ENCODE data around the gene CLEC4D.
"Not testable (repeated sequence)": the region's sequence is repeated elsewhere in the genome, so short reads cannot be mapped to it uniquely, and the experiment has no call there.

The CLEC4D gene

DNA sequence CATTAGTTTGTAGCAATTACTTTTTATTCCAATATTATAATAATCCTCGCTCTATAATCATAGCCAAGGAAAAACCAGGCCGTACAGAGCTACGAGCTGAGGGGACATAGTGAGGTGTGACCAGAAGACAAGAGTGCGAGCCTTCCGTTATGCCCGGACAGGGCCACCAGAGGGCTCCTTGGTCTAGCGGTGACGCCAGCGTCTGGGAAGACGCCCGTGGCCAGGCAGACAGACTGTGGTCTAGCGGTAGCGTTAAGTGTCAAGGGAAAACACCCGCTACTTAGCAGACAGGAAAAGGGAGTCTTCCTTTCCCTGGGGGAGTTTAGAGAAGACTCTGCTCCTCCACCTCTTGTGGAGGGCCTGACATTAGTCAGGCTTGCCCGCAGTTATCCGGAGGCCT is 24.5 kb downstream of the CLEC4D start:
- not testable (repeated sequence) for DNase-seq

DNA sequence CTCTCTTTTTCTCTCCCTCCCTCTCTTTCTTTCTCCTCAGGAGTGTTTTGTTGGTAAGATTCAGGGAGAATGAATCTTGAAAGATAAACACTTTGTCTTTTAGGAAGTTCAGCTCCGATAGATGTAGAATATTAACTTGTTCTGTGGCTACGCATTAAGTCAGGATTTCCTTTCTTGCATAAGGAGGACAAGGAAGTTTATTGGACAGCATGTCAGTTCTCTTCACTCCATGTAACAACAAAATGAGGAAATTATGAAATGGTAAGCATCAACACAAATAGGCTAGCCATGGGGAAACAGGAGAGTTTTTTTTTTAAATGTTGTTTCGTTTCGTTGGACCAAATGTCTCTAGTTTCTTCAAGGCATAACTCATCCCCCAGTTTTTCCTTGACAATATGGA is 27.5 kb downstream of the CLEC4D start, which contains the start of gene CLEC4E:
Gene CLEC4E (minus strand): TSS at position 75 of the 400 bp plus-strand sequence. CDS start 108 bp downstream, outside the sequence.
- DNase-seq, result not testable (repeated sequence)

DNA sequence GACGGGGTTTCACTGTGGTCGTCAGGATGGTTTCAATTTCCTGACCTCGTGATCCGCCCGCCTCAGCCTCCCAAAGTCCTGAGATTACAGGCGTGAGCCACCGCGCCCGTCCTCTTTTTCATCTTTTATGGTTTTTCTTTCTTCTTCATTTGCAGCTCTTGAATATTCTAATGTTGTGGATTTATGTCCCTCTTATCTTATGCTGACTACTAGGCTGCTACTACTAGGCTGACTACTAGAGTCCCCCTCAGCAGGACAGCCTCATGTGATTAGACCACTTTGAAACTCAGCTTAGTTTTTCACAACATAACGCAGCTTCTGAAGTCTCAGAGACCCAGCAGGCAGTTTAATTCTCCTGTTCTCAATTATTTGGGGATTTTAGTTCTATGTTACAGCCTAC is 28.3 kb downstream of the CLEC4D start:
- no peak for DNase-seq

DNA sequence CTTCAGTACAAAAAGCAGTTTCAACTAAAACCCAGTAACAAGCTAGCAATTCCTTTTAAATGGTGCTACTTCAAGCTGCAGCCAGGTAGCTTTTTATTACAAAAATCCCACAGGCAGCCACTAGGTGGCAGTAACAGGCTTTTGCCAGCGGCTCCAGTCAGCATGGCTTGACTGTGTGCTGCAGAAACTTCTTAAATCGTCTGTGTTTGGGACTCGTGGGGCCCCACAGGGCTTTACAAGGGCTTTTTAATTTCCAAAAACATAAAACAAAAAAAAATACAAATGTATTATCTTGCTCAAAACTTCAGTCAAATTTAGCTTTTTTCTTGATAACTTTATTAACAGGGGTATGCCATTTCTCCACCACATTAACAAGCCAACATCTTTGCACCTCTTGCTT is 31.0 kb downstream of the CLEC4D start:
- no peak for DNase-seq

DNA sequence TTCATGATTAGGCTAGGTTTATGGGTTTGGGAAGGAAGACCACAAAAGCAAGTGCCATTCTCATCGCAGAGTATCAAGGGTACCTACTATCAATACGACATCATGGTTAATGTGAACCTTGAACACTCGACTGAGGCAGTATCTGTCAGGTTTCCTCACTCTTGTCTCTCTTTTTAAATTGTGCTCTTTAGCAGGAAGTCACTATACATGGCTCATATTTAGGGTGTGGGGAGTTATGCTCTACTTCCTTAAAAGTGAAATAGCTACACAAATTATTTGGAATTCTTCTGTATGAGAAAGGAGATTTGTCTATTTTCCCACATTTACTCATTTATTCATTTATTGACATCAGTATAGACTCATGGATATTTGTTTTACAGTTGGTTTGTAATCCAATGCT is 33.3 kb downstream of the CLEC4D start:
- DNase-seq, result no peak

DNA sequence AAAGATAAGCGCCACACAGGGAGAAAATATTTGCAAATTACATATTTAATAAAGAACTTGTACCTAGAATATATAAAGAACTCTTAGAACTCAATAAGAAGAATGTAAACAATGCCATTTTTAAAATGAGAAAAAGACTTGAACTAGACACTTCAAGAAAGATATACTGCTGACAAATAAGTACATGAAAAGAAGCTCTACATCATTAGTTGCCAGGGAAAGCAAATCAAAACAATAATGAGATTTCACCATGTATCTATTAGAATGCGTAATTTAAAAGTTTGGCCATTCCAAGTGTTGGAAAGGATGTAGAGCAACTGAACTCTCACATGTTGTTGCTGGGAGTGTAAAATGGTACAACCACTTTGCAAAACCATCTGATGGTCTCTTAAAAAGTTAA is 34.3 kb downstream of the CLEC4D start:
- DNase-seq, result no peak

DNA sequence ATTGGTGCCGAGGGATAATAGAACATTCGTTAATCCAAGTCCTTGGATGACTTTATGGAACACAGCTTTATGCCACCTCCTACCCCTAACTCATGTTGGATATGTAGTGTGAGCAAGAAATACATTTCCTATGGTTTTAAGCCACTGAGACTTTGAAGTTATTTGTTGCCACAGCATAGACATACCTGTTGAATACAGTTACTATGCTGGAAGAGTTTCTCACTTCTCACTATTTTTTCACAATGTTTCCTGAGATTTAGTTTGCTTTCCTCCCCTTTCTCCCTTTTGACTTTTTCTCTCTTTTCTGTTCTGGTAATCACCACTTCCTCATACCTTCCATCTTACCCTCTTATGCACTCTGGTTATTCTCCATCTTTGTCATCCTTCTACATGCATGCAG is 34.9 kb downstream of the CLEC4D start:
- no peak for DNase-seq

DNA sequence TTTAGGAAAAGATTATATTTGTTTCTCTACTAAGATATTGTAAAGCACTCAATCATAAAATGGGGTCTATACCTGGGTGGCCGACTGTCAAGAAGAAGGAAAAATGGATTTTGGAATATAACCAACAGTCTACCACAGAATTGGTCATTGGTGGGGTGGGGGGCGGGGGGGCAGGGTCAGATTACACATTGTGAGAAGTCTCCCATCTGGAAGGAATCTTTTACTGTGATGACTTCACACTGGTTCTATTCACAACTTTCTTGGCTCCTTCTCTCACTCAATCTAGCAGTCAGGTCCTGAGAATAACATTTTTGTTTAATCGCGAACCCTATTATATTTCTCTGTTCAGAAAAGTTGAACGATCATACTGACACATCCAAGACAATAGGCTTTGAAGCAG is 36.1 kb downstream of the CLEC4D start:
- no peak for DNase-seq

DNA sequence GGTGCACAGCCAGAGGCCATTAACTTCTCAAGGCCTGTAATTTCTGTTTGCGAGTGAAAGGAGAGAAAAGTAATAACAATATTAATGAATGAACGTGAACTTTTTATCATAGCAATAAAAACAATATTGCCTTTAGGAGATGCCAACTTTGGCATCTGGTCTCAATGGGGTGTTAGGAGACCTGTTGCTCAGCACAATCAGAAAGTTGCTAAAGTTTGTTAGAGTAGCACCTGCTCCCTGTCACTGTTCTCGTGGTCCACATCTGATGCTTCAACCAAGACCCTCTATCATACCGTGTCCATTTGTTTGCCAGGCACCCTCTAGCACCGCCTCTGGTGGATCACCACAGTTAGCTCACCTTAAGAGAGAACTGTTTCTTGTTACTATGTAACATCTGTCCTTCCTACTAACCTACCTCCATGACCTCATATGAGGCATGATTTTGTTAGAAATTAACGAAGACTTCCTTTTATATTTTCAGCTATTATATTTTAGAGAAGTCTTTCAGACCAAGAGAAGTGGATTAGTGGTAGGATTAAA is 39.9 kb downstream of the CLEC4D start:
- DNase-seq, result no peak

DNA sequence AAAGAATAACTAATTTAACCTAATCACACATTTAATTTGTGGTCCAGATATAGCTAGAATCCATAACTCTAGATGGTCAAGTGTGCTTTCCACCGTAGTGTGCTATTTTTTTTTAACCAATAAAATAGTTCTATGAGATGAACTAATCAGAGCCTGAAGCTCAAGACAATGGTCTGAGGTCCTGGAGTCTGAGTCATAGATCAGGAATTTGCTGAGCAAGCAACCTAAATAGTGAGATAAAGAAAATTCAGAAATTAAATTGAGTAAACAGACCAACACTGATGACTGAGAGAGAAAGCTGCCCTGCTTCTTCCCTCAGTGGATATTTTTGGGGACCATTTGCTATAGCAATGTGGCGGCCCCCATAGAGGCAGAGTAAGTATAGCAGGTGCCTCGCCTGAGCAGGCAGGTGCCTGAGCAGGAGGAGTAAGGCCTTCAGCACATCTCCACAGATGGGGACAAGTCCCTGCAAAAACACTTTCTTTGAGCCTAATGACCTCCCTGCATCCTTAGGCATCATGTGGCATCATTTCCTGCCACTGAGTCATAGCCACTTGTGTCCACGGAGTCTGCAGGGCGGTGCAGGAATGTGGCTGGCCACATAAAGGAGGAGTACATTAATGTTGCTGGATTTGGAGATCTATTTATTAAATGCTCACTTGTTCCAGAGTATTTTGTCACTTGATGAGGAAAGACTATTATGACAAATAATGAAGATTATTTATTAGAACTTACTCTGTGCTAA is 41.3 kb downstream of the CLEC4D start:
- DNase-seq, result no peak

DNA sequence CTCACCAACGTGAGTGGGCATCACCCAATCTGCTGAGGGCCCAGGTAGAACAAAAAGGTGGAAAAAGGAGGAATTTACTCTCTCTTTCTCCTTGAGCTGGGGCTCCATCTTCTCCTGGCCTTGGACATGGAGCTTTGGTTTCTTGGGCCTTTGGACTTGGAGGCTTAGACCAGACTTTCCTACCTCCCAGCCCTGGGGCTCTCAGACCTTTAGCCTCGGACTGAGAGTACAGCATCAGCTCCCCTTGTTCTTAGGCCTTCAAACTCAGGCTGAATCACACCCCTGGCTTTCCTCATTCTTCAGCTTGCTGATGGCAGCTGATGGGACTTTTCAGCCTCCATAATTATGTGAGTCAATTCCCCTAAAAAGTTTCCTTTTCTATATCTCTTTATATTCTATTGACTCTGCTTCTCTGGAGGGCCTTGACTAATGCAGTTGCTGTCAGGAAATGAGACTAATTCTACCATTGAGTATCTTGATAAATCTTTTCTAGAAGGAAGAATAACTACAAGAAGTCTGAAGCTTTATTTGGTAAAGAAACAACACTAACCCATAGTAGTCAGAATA is 43.3 kb downstream of the CLEC4D start:
- DNase-seq, result no peak

DNA sequence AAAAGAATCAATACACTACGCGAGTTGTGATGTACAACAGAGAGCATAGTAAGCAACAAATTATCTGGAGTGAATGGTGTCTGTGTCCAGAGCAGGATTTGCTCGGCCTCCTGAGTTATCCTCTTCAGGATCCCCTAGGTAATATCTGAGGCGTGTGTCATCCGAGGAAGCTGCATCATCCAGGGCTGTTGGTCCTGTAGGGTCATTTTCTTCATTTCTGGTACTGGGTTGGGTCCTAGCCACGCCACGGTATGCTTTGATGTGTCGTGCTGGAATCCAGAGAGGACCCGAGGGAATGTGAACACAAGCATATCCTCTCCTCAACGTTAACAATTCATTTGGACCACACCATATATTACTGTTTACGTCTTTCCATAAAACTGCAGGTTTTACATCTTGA is 46.4 kb downstream of the CLEC4D start:
- no peak for DNase-seq

DNA sequence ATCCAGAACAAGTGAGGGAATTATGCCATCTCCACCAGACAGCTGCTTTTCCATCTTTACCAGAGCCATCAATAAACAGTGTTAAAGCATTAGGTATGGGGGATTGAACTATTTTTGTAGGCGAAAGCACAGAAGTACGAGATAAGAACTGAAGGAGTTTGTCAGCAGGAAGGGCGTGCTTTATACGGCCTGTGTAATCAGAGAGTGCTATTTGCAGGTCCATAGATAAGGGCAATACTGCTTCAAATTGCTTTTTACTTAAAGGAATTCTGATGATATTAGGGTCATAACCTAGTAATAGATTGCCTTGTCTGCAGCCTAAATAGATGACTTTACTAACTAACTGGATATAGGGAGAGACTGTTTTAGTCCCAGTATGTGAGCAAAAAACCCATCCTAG is 47.7 kb downstream of the CLEC4D start:
- DNase-seq, result no peak

DNA sequence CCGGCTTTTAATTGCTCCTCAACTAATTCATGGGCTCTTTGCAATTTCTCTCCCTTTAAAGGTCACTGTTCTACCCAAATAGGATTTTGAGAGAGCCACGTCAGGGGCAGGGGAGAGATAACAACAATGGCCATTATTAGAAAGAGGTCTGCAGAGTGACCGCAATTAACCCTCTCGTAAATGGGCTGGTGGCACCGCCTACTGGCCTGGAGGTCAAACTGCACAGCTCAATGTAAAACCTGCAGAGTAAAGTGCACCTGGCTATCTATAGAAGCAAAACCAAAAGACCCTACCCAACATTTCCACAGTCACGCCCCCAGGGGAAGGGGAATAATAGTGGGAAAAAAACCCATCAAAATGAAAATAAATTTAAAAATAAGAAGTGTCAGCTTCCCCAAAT is 49.0 kb downstream of the CLEC4D start:
- DNase-seq, result no peak

DNA sequence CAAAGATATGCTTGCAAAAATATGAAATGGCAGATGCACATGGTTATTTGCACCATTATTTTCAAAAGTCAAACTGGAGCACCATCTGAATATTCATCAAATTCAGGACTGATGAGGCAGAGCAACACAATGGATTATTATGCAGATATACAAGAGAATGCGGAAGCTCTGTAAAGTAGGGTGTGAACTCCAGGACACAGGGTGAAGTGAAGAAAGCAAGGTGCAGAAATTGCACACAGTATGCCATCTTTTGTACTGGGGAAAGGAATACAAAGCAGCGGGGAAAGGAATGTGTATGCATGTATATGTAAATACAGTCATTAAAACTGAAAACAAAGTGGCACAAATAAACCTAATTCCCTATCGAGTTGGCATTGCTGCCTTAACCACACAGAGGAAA is 50.1 kb downstream of the CLEC4D start:
- no peak for DNase-seq

DNA sequence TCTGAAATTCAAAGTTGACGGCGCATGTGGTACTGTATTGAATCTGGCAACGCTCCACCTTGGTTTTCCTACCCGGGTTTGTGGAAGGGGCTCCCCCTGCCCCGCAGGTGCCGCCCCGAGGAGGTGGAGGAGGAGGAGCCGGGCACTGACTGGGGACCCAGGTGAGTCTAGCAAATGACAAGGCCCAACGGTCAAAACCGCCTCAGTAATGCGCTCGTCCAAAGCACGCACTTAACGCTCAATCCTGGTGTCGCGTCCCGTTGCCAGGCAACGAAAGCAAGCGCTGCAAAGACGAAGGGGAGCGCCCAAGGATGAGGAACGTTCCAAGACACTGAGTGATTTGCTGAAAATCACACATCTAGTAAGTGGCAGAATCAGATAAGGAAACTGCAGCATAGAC is 51.4 kb downstream of the CLEC4D start:
- no peak for DNase-seq

DNA sequence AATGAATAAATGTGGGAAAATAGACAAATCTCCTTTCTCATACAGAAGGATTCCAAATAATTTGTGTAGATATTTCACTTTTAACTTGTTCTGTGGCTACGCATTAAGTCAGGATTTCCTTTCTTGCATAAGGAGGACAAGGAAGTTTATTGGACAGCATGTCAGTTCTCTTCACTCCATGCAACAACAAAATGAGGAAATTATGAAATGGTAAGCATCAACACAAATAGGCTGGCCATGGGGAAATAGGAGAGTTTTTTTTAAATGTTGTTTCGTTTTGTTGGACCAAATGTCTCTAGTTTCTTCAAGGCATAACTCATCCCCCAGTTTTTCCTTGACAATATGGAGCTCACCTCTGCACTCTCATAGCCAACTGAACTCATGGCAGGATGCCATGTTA is 52.7 kb downstream of the CLEC4D start:
- DNase-seq, result not testable (repeated sequence)

DNA sequence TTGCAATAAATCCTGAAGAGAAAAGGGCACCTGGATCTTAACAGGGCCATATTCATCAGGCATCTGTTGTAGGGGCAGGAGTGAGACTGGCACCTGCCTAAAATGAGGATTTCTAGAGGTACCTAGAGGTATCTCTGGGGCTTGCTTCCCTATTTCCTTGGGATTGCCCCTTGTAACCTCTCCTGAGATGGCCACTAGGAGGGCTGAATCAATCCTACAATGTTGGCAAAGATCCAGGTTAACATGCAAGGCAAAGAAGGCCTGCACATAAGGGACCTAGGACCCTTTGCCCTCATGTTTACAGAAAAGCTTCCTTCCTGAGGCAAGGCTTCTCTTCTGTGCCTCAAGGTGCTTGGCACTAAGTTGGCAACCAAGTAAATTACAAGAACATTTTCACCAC is 53.2 kb downstream of the CLEC4D start:
- DNase-seq, result no peak

Data from NCI-H510A (cell line).